RPMI7951 (cell line): ENCODE measurements around the gene C5. TPM values are rescaled to one million over a fixed set of nuclear protein-coding genes. Genes with fewer than 3 reads are reported as not detected.

Experiments used
- DNase-seq: peaks from one replicate; pipeline ENCODE4 v3.0.0-alpha.2; 2012; ENCODE audit warnings: low read depth
- total RNA-seq: library from RNA; depleted of rRNA; stranded (reverse); fragments of >200 nt; shearing (Covaris generic); gene quantifications from 2 replicates; pipeline ENCODE4 v1.2.3, GENCODE V29; 2014

The C5 gene
- total RNA-seq, 1 experiment from 2014 or later = 8.4 TPM

- peak; percentile 96 for DNase-seq
These were observed 124.3 kb downstream of the C5 start for GRCh38 chr9:120925535-120926396.

GRCh38 chr9:120924698-120925534 lies 125.2 kb downstream of the C5 start:
- DNase-seq = peak; percentile 87

GRCh38 chr9:120923620-120924328 lies 126.3 kb downstream of the C5 start:
- DNase-seq = no peak

- DNase-seq = no peak
These were observed 127.5 kb downstream of the C5 start for GRCh38 chr9:120922404-120923195.

DNA sequence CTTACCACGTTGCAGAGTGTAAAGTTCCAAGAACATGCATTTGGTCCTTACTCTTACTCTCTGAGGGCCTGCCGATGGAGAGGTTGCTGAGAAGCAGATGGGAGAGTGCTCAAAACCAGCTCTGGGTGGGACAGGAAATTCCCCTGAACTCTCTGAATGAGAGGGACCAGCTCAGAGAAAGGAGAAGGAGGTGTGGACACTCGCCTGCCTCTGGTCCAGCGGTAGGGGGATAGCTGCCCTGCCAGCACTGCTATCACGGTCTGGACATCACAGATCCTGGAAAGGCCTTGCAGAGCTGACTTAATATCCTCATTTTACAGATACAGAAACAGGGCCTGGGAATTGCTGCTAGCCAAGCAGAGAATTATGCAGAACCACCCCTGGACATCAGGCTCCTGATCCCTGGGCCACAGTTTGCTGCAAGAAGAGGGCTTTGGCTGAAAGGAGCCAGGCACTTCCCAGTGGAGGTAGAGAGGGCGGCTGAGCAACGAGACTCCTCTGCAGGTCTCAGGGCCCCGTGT lies 128.4 kb downstream of the C5 start:
- DNase-seq = no peak

GRCh38 chr9:120920806-120921178 lies 129.3 kb downstream of the C5 start:
- no peak for DNase-seq

- DNase-seq = peak; percentile 35
These were observed 130.0 kb downstream of the C5 start for GRCh38 chr9:120919843-120920805.

- peak; percentile 95 for DNase-seq
These were observed 130.9 kb downstream of the C5 start for GRCh38 chr9:120918931-120919842.

- no peak for DNase-seq
These were observed 131.9 kb downstream of the C5 start for GRCh38 chr9:120917929-120918762.

- DNase-seq = no peak
These were observed 132.8 kb downstream of the C5 start for GRCh38 chr9:120916991-120917880.

DNA sequence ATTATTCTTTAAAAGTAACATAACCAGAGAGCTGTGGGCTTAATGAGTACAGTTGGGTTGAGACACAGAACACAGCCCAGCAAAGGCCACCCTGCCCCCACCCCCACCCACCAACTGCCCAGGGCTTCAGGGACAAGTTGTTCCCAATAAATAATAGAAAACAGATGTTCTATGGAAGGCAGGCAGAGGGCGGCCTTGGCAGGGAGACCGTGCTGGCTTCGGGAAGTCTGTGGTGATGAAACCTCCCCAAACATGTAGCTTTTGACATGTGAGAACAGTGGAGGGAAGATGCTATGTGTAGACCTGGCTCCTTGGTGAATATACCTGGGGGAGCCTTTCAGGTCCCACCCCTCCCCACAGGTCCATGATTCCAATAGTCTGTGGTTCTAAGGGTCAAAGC lies 133.5 kb downstream of the C5 start:
- DNase-seq = peak; percentile 85

- no peak for DNase-seq
These were observed 134.1 kb downstream of the C5 start for GRCh38 chr9:120915854-120916470.

GRCh38 chr9:120914953-120915352 lies 135.1 kb downstream of the C5 start:
- DNase-seq = peak; percentile 23

- no peak for DNase-seq
These were observed 135.7 kb downstream of the C5 start for GRCh38 chr9:120914396-120914795.

GRCh38 chr9:120913647-120914264 lies 136.3 kb downstream of the C5 start:
- no peak for DNase-seq
